GM12878 (cell line): ENCODE results near the gene CNIH2. TPM values are rescaled to one million over a fixed set of nuclear protein-coding genes. Genes with fewer than 3 reads are reported as not detected.

ENCODE experiments used
- ATAC-seq: fragments of 200-7000 bp; cut with Tn5 transposase; 3 replicates; pipeline ENCODE4 v1.9.1; 2020; ENCODE audit warnings: mild to moderate bottlenecking, moderate library complexity
- BruUV-seq: library from RNA; stranded (reverse); fragments of 400-500 nt; replicated peaks from 2 replicates; lab custom pipeline; 2021; lab: Mats Ljungman, UMichigan
- CTCF ChIA-PET: fragments of 300-600 bp; sonication (Branson Sonifier 250); formaldehyde crosslinking; extraction: SDS; loops from one replicate; lab custom pipeline; 2021; ENCODE audit warnings: inconsistent platforms; lab: Yijun Ruan, JAX
- POLR2A ChIA-PET: fragments of 350-600 bp; formaldehyde crosslinking; extraction: SDS; loops from one replicate; lab custom pipeline; 2021; ENCODE audit warnings: inconsistent platforms; lab: Charles Lee
- RAD21 ChIA-PET: fragments of 300-600 bp; sonication (Branson Sonifier 250); formaldehyde crosslinking; loops from one replicate; lab custom pipeline; 2023; ENCODE audit warnings: antibody characterized with exemption; ENCODE audit not compliant: unreplicated experiment; lab: Charles Lee
- SMC1A ChIA-PET: fragments of 300-600 bp; sonication (Branson Sonifier 250); formaldehyde crosslinking; loops from one replicate; lab custom pipeline; 2023; ENCODE audit not compliant: unreplicated experiment, uncharacterized antibody; lab: Charles Lee
- DNase-seq: peaks from one replicate; pipeline ENCODE4 v3.0.0-alpha.2; 2011; ENCODE audit warnings: low read depth, low spot score
- FAIRE-seq: peaks from 3 replicates; lab custom pipeline; 2011; peaks lifted over from hg19 to GRCh38; lab: Jason Lieb, UNC
- H2AFZ ChIP-seq: 2 replicates; pipeline ENCODE4 v1.6.0; 2011; ENCODE audit warnings: low read depth, low read length, control low read depth; ENCODE audit not compliant: control insufficient read depth
- H3K27ac ChIP-seq: 2 replicates; pipeline ENCODE4 v1.5.1; 2011; ENCODE audit warnings: control low read depth; ENCODE audit not compliant: control insufficient read depth, insufficient read depth
- H3K27me3 ChIP-seq, 2 experiments: replicated peaks in 1 of 2; 2 replicates each; pipeline versions ENCODE4 v1.6.0 to v1.6.1; 2011; ENCODE audit warnings: low read length in 1 of 2; ENCODE audit not compliant: control insufficient read depth in 2 of 2, insufficient read depth in 2 of 2
- H3K36me3 ChIP-seq, 2 experiments: 2 replicates each; pipeline ENCODE4 v1.5.1; 2011; ENCODE audit warnings: low read length in 1 of 2; ENCODE audit not compliant: control insufficient read depth in 2 of 2, insufficient read depth in 2 of 2
- H3K4me1 ChIP-seq: 2 replicates; pipeline ENCODE4 v1.6.1; 2011; ENCODE audit warnings: mild to moderate bottlenecking, low read length, moderate library complexity, mixed read lengths; ENCODE audit not compliant: control insufficient read depth, insufficient read depth
- H3K4me2 ChIP-seq: 2 replicates; pipeline ENCODE4 v1.6.0; 2011; ENCODE audit warnings: control low read depth; ENCODE audit not compliant: control insufficient read depth, insufficient read depth
- H3K4me3 ChIP-seq: fragments of 200-600 bp; sonication (generic); 2 replicates; pipeline ENCODE4 v1.5.1; 2016
- H3K79me2 ChIP-seq: 2 replicates; pipeline ENCODE4 v1.6.0; 2011; ENCODE audit warnings: low read length; ENCODE audit not compliant: control insufficient read depth, insufficient read depth
- H3K9ac ChIP-seq: 2 replicates; pipeline ENCODE4 v1.8.0; 2011; ENCODE audit warnings: low read length, control low read depth, mixed read lengths; ENCODE audit not compliant: control insufficient read depth, insufficient read depth
- H3K9me3 ChIP-seq: replicated peaks from 3 replicates; pipeline ENCODE4 v1.5.1; 2011; ENCODE audit warnings: mild to moderate bottlenecking, low read length; ENCODE audit not compliant: control insufficient read depth, insufficient read depth
- H4K20me1 ChIP-seq: 2 replicates; pipeline ENCODE4 v1.6.0; 2011; ENCODE audit not compliant: control insufficient read depth, insufficient read depth
- CBX3 ChIP-seq: fragments of 200-600 bp; sonication (generic); IDR thresholded peaks from 2 replicates; pipeline ENCODE4 v1.6.1; 2016; ENCODE audit warnings: low read depth, borderline replicate concordance
- EGR1 ChIP-seq, 2 experiments: IDR thresholded peaks; 1 replicate in 1 of 2; 2 replicates in 1 of 2; pipeline ENCODE4 v1.6.1; 2011 to 2012; ENCODE audit warnings: low read depth in 2 of 2, low read length in 2 of 2, borderline replicate concordance in 1 of 2, mild to moderate bottlenecking in 1 of 2, moderate library complexity in 1 of 2
- FOXM1 ChIP-seq: IDR thresholded peaks from 2 replicates; pipeline ENCODE4 v1.6.1; 2012; ENCODE audit warnings: low read depth, mild to moderate bottlenecking, inconsistent platforms, low read length, moderate library complexity
- JUND ChIP-seq: IDR thresholded peaks from 2 replicates; pipeline ENCODE4 v1.6.1; 2012; ENCODE audit warnings: low read depth, mild to moderate bottlenecking, low read length, improper control_type of control experiment, moderate library complexity
- MEF2B ChIP-seq: fragments of 450-650 bp; IDR thresholded peaks from 2 replicates; pipeline ENCODE4 v1.6.1; 2018; ENCODE audit warnings: mild to moderate bottlenecking, moderate library complexity; ENCODE audit not compliant: partially characterized antibody, poor library complexity, severe bottlenecking
- NFIC ChIP-seq: IDR thresholded peaks from 2 replicates; pipeline ENCODE4 v1.6.1; 2012; ENCODE audit warnings: low read depth, mild to moderate bottlenecking, inconsistent platforms, low read length, moderate library complexity
- NFYB ChIP-seq: IDR thresholded peaks from 2 replicates; pipeline ENCODE4 v1.6.1; 2011; ENCODE audit warnings: low read depth, mild to moderate bottlenecking, low read length, improper control_type of control experiment, moderate library complexity; ENCODE audit not compliant: insufficient read depth
- POLR2AphosphoS5 ChIP-seq: IDR thresholded peaks from 2 replicates; pipeline ENCODE4 v1.6.1; 2011; ENCODE audit warnings: mild to moderate bottlenecking, low read length, inconsistent platforms
- REST ChIP-seq: IDR thresholded peaks from 2 replicates; pipeline ENCODE4 v1.6.1; 2012; ENCODE audit warnings: mild to moderate bottlenecking, low read depth, low read length
- SMARCA5 ChIP-seq: fragments of 450-650 bp; IDR thresholded peaks from 2 replicates; pipeline ENCODE4 v1.6.1; 2017; ENCODE audit warnings: mild to moderate bottlenecking
- SRF ChIP-seq, 2 experiments: IDR thresholded peaks; 2 replicates each; pipeline ENCODE4 v1.6.1; 2011; ENCODE audit warnings: low read depth in 2 of 2, low read length in 2 of 2, mild to moderate bottlenecking in 1 of 2, moderate library complexity in 1 of 2
- WGBS: methylation state at CpG from one replicate; pipeline ENCODE4 v1.1.6; 2016; ENCODE audit warnings: low lambda C conversion rate; ENCODE audit not compliant: insufficient replicate concordance, insufficient coverage; ENCODE audit errors: missing lambda C conversion rate; 5-methylcytosine and 5-hydroxymethylcytosine counted together
- in situ Hi-C: fragments of 300-500 bp; cut with MboI; formaldehyde crosslinking; loops from 9 replicates; pipeline ENCODE4 v1.14.3; 2018; ENCODE audit warnings: mixed read lengths
- intact Hi-C: fragments of 100-400 bp; cut with micrococcal nuclease; formaldehyde crosslinking; loops from one replicate; pipeline ENCODE4 v1.14.2; 2022; ENCODE audit not compliant: unreplicated experiment
- polyA plus RNA-seq, 11 experiments: library from polyadenylated mRNA; depleted of rRNA in 4 of 11; unstranded in 6 of 11; stranded (reverse) in 5 of 11; fragments of >200 nt; fragmentation: Nextera tagmentation in 4 of 11; fragmentation: Illumina TruSeq in 1 of 11; extraction: Ambion mirVana in 4 of 11; extraction: Trizol in 1 of 11; gene quantifications; 1 replicate in 1 of 11; 2 replicates in 10 of 11; pipeline versions ENCODE4 v1.2.1 to v1.2.3, GENCODE V29; 2011 to 2016; ENCODE audit warnings: inconsistent platforms in 2 of 11, missing spikeins in 2 of 11, low read depth in 1 of 11
- total RNA-seq, 4 experiments: library from RNA; depleted of rRNA in 3 of 4; stranded (reverse); fragments of >200 nt in 3 of 4; fragmentation: Illumina TruSeq in 1 of 4; extraction: Trizol in 1 of 4; gene quantifications; 2 replicates each; pipeline versions ENCODE4 v1.2.1 to v1.2.3, GENCODE V29; 2013 to 2021

The CNIH2 gene
- total and polyA plus RNA-seq, 10 of the 15 experiments (the other 5 are each of a cell fraction or from before 2014, with no cell fraction given) = 0.07 to 1.3 (median 0.68) TPM; not detected in 2

- no peak overlapping the region for H2AFZ ChIP-seq
- ChIA-PET POLR2A (no interaction called here), SMC1A (no interaction called here), CTCF (no interaction called here), RAD21 (no interaction called here)
- in situ Hi-C loops = no loop called here
- H3K4me2 ChIP-seq = no peak overlapping the region
- 97% methylated on average over 5 of the region's 5 CpGs for WGBS
- no peak for FAIRE-seq
- H3K79me2 ChIP-seq = no peaks in the 10 kb centered on the region
- no peaks in the 10 kb centered on the region for H3K9me3 ChIP-seq
- no peak for ATAC-seq
- no peaks in the 10 kb centered on the region for H3K4me1 ChIP-seq
- DNase-seq = no peak
- H3K36me3 ChIP-seq = peaks cover 13 to 27% of the 10 kb centered on the region in 2 experiments
- no peak overlapping the region for H3K27ac ChIP-seq
- H3K9ac ChIP-seq = no peak overlapping the region
- H4K20me1 ChIP-seq = no peaks in the 10 kb centered on the region
- no peak overlapping the region for H3K4me3 ChIP-seq
- no peak for TF ChIP-seq CBX3
- TF ChIP-seq EGR1 (IDR thresholded peaks at IDR 0.05; ENCODE audit: borderline replicate concordance in 1 of 2, low read depth in 2 of 2, low read length in 2 of 2) = no peak
- no peak for TF ChIP-seq POLR2AphosphoS5
- no peak for TF ChIP-seq MEF2B
- TF ChIP-seq NFYB = no peak
- TF ChIP-seq JUND = no peak
- TF ChIP-seq REST = no peak
- TF ChIP-seq SMARCA5 = no peak
- TF ChIP-seq FOXM1 = no peak
- TF ChIP-seq NFIC = no peak
- TF ChIP-seq SRF (IDR thresholded peaks at IDR 0.05; ENCODE audit: low read depth in 2 of 2, low read length in 2 of 2) = no peak
- H3K27me3 ChIP-seq = no peaks in the 10 kb centered on the region
- BruUV-seq = no TSS peak
- intact Hi-C loops = no loop called here
Measured at GRCh38 chr11:66233301-66233700, 44.7 kb upstream of the CNIH2 start.
